ENCODE data around the gene SLC29A3. TPM values are rescaled to one million over a fixed set of nuclear protein-coding genes. Genes with fewer than 3 reads are reported as not detected.

The SLC29A3 gene
- total and polyA plus RNA-seq, 2 experiments from 2014 or later = 10.3 to 12.3 TPM

- no peaks in the 10 kb centered on the region for H3K36me3 ChIP-seq (ENCODE audit: insufficient read depth)
- peak overlapping the region; percentile 73; the same call in 1 of the 2 replicates for H3K27ac ChIP-seq (ENCODE audit: low read depth)
- Mint-ChIP-seq H3K27me3 (ENCODE audit: insufficient read depth, low read depth, poor library complexity) (peaks cover 21% of the 10 kb centered on the region), H3K9me3 (0 out of 3 replicates have a peak, but pooled peaks cover 4% of the 10 kb centered on the region), H3K4me1 (peaks cover 51% of the 10 kb centered on the region), H3K36me3 (ENCODE audit: low read depth) (peaks cover 3% of the 10 kb centered on the region; the same call in 1 of the 3 replicates), H3K4me3 (no peak overlapping the region), H3K27ac (peak overlapping the region; percentile 97)
- no peaks in the 10 kb centered on the region for H3K79me2 ChIP-seq (replicated peaks; ENCODE audit: insufficient read depth)
- H3K4me3 ChIP-seq = no peak overlapping the region
- peaks cover 11% of the 10 kb centered on the region for H3F3A ChIP-seq (replicated peaks; ENCODE audit: low read depth)
- no peaks in the 10 kb centered on the region for H3K27me3 ChIP-seq (ENCODE audit: insufficient read depth)
- no peaks in the 10 kb centered on the region for H4K20me1 ChIP-seq (replicated peaks; ENCODE audit: insufficient read depth)
- no peak overlapping the region for H2AFZ ChIP-seq
- ATAC-seq (no peak), DNase-seq (ENCODE audit: low spot score) (no peak)
- peaks cover 40% of the 10 kb centered on the region for H3K4me1 ChIP-seq (ENCODE audit: insufficient read depth)
- no peak for TF ChIP-seq EZH2 (IDR thresholded peaks at IDR 0.05; ENCODE audit: low read depth, unreplicated experiment)
- no peak for TF ChIP-seq ZNF331 (CRISPR knock-in tag; IDR thresholded peaks at IDR 0.05; ENCODE audit: low read depth)
- TF ChIP-seq STAT1 (IDR thresholded peaks at IDR 0.05; ENCODE audit: unreplicated experiment) = no peak
- TF ChIP-seq REST (IDR thresholded peaks at IDR 0.05; ENCODE audit: unreplicated experiment) = no peak
- TF ChIP-seq CREB1 (CRISPR knock-in tag; IDR thresholded peaks at IDR 0.05; ENCODE audit: low read depth) = no peak
- TF ChIP-seq NANOG (IDR thresholded peaks at IDR 0.05; ENCODE audit: borderline replicate concordance) = no peak
- TF ChIP-seq ZNF114 (CRISPR knock-in tag; IDR thresholded peaks at IDR 0.05) = no peak
- TF ChIP-seq EZH2phosphoT487 (IDR thresholded peaks at IDR 0.05; ENCODE audit: unreplicated experiment) = no peak
- no peak for TF ChIP-seq CTCF (conservative IDR thresholded peaks at IDR 0.05; ENCODE audit: low read depth in 2 of 2)
- no peak for TF ChIP-seq ZNF462 (CRISPR knock-in tag; IDR thresholded peaks at IDR 0.05)
- TF ChIP-seq JUNB (IDR thresholded peaks at IDR 0.05; ENCODE audit: unreplicated experiment) = no peak
- no peak for TF ChIP-seq POLR2AphosphoS5 (IDR thresholded peaks at IDR 0.05; ENCODE audit: low read depth)
- no peak for TF ChIP-seq ETS1 (IDR thresholded peaks at IDR 0.05)
- H3K4me2 ChIP-seq = peak overlapping the region; percentile 40; the same call in 1 of the 2 replicates
- no peaks in the 10 kb centered on the region for H3K9me2 ChIP-seq (ENCODE audit: insufficient read depth)
Observed at GRCh38 chr10:71345694-71346093, 26.6 kb downstream of the SLC29A3 start.

Measured in GM23338 (cell line).